Measurements from ENCODE around the gene TTLL7. TPM values are rescaled to one million over a fixed set of nuclear protein-coding genes. Genes with fewer than 3 reads are reported as not detected.

Gene TTLL7
- total RNA-seq, 2 experiments from 2014 or later: not detected

GRCh38 chr1:83827741-83828140, 171.2 kb downstream of the TTLL7 start:
- Mint-ChIP-seq H3K27me3 (no peaks in the 10 kb centered on the region), H3K9me3 (peaks cover 6% of the 10 kb centered on the region), H3K27ac (no peak overlapping the region), H3K36me3 (ENCODE audit: low read depth) (no peaks in the 10 kb centered on the region), H3K4me1 (ENCODE audit: low read depth) (no peaks in the 10 kb centered on the region), H3K4me3 (no peak overlapping the region)
- Histone ChIP-seq H3K27ac (ENCODE audit: low read depth in 1 of 2, low read length in 2 of 2) (no peak overlapping the region), H3K27me3 (ENCODE audit: control insufficient read depth in 1 of 2, insufficient read depth in 2 of 2, low read length in 2 of 2) (no peaks in the 10 kb centered on the region), H3K4me1 (ENCODE audit: insufficient read depth, low read length) (no peaks in the 10 kb centered on the region), H3K36me3 (ENCODE audit: insufficient read depth, low read length) (no peaks in the 10 kb centered on the region), H3K4me3 (ENCODE audit: low read length) (no peak overlapping the region), H3K9me3 (ENCODE audit: control insufficient read depth in 1 of 2, insufficient read depth in 1 of 2, low read length in 2 of 2) (peaks cover 0 to 4% of the 10 kb centered on the region in 2 experiments)
- POLR2A ChIA-PET: no interaction called here
- no peak for DNase-seq
- no peak for TF ChIP-seq CTCF (IDR thresholded peaks at IDR 0.05)
- CTCF ChIA-PET: no interaction called here
- ATAC-seq (ENCODE audit: poor library complexity): no peak
- intact Hi-C loops (cut with DNase I, micrococcal nuclease): no loop called here

GRCh38 chr1:83822208-83822607, 176.7 kb downstream of the TTLL7 start:
- Mint-ChIP-seq H3K36me3 (ENCODE audit: low read depth) (no peaks in the 10 kb centered on the region), H3K4me1 (ENCODE audit: low read depth) (no peaks in the 10 kb centered on the region), H3K4me3 (no peak overlapping the region), H3K27me3 (no peaks in the 10 kb centered on the region), H3K27ac (no peak overlapping the region), H3K9me3 (peaks cover 10% of the 10 kb centered on the region)
- intact Hi-C loops (cut with DNase I, micrococcal nuclease): no loop called here
- H3K9me3 ChIP-seq (ENCODE audit: control insufficient read depth in 1 of 2, insufficient read depth in 1 of 2, low read length in 2 of 2): peaks cover 4 to 6% of the 10 kb centered on the region in 2 experiments
- H3K4me3 ChIP-seq (ENCODE audit: low read length): no peak overlapping the region
- no peak for ATAC-seq (ENCODE audit: poor library complexity)
- POLR2A ChIA-PET: no interaction called here
- no peaks in the 10 kb centered on the region for H3K27me3 ChIP-seq (ENCODE audit: control insufficient read depth in 1 of 2, insufficient read depth in 2 of 2, low read length in 2 of 2)
- CTCF ChIA-PET: no interaction called here
- no peaks in the 10 kb centered on the region for H3K4me1 ChIP-seq (ENCODE audit: insufficient read depth, low read length)
- TF ChIP-seq CTCF (IDR thresholded peaks at IDR 0.05): no peak
- DNase-seq: no peak
- no peak overlapping the region for H3K27ac ChIP-seq (ENCODE audit: low read depth in 1 of 2, low read length in 2 of 2)
- H3K36me3 ChIP-seq (ENCODE audit: insufficient read depth, low read length): no peaks in the 10 kb centered on the region

GRCh38 chr1:83819436-83819835, 179.5 kb downstream of the TTLL7 start:
- ChIA-PET POLR2A (no interaction called here), CTCF (no interaction called here)
- Histone ChIP-seq H3K4me1 (ENCODE audit: insufficient read depth, low read length) (no peaks in the 10 kb centered on the region), H3K27ac (ENCODE audit: low read depth in 1 of 2, low read length in 2 of 2) (no peak overlapping the region), H3K9me3 (ENCODE audit: control insufficient read depth in 1 of 2, insufficient read depth in 1 of 2, low read length in 2 of 2) (peaks cover 0 to 6% of the 10 kb centered on the region in 2 experiments), H3K36me3 (ENCODE audit: insufficient read depth, low read length) (no peaks in the 10 kb centered on the region), H3K4me3 (ENCODE audit: low read length) (no peak overlapping the region), H3K27me3 (ENCODE audit: control insufficient read depth in 1 of 2, insufficient read depth in 2 of 2, low read length in 2 of 2) (no peaks in the 10 kb centered on the region)
- no peak overlapping the region for H3K4me3 Mint-ChIP-seq
- no peaks in the 10 kb centered on the region for H3K4me1 Mint-ChIP-seq (ENCODE audit: low read depth)
- no peaks in the 10 kb centered on the region for H3K27me3 Mint-ChIP-seq
- no peak overlapping the region for H3K27ac Mint-ChIP-seq
- ATAC-seq (ENCODE audit: poor library complexity): no peak
- H3K9me3 Mint-ChIP-seq: peaks cover 9% of the 10 kb centered on the region
- intact Hi-C loops (cut with DNase I, micrococcal nuclease): no loop called here
- H3K36me3 Mint-ChIP-seq (ENCODE audit: low read depth): no peaks in the 10 kb centered on the region
- no peak for DNase-seq
- no peak for TF ChIP-seq CTCF (IDR thresholded peaks at IDR 0.05)

Measured in CD4-positive, alpha-beta T cell (primary cell).